HUDEP-2 (cell line): ENCODE data around the gene CPPED1.
"Not testable (repeated sequence)": the region's sequence is repeated elsewhere in the genome, so short reads cannot be mapped to it uniquely, and the experiment has no call there.

ENCODE experiments used
- DNase-seq, 76 experiments: peaks; one replicate each; lab custom pipeline; 2025; ENCODE audit not compliant: unreplicated experiment in 76 of 76; lab: John Stamatoyannopoulos, UW

CPPED1 gene

GRCh38 chr16:12771341-12771798, 32.3 kb downstream of the CPPED1 start:
- no peak for DNase-seq

GRCh38 chr16:12769525-12769924, 34.2 kb downstream of the CPPED1 start:
- DNase-seq, result no peak

GRCh38 chr16:12767897-12768296, 35.8 kb downstream of the CPPED1 start:
- peak in 1 of 76 experiments; percentile 3 for DNase-seq

- no peak for DNase-seq
These were observed 36.8 kb downstream of the CPPED1 start for GRCh38 chr16:12766853-12767252.

GRCh38 chr16:12766208-12766607, 37.5 kb downstream of the CPPED1 start:
- not testable (repeated sequence) for DNase-seq

GRCh38 chr16:12764813-12765488, 38.7 kb downstream of the CPPED1 start:
- DNase-seq, result no peak

DNA sequence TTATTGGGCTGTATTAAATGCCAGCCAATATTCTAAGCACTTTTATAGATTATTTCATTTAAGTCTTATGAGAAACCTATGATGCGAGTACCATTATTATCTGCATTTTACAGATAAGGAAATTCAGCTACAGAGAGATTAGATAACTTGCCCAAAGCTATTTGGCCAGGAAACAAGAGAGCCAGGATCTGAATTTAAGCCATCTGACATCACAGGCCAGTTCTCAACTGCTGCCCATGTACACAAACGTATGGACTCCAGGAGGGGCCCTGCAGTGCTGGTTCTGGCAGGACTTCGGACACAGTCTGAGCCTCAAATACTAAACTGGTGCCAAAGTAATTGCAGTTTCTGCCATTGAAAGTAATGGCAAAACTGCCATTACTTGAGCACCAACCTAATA, 40.2 kb downstream of the CPPED1 start:
- peak in 41 of 76 experiments; percentile 2 to 72 (median 33) for DNase-seq

DNA sequence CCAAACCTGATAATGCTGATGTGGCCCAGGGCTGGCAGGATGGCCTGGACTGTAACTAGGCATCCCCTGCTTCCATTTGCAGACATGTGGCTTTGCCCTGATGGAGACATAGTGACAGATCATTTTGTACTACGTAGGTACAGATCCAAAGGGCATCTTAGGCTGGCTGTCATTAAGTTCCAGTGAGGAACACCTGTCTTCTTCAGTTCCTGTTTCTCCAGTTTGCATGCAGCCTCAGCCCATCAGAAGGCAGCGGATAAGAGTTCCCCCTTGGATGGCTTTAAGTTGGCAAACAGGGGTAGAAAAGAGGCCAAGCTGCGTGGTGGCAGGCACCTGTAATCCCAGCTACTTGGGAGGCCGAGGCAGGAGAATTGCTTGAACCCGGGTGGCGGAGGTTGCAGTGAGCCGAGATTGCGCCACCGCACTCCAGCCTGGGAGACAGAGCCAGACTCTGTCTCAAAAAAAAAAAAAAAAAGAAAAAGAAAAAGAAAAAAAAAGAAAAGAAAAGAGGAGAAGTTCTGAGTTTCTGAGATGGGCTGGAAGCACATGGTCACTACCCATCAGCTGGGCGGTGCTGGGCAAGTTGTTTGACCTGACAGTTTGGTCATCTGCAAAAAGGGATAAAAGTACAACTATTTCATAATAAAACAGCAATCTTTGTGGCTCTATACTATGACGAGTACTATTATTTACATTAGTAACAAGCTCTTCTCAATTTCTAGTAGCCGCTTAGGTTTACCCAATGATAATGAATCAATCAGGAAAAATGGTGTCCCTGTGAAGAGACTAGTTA, 42.7 kb downstream of the CPPED1 start:
- no peak for DNase-seq

DNA sequence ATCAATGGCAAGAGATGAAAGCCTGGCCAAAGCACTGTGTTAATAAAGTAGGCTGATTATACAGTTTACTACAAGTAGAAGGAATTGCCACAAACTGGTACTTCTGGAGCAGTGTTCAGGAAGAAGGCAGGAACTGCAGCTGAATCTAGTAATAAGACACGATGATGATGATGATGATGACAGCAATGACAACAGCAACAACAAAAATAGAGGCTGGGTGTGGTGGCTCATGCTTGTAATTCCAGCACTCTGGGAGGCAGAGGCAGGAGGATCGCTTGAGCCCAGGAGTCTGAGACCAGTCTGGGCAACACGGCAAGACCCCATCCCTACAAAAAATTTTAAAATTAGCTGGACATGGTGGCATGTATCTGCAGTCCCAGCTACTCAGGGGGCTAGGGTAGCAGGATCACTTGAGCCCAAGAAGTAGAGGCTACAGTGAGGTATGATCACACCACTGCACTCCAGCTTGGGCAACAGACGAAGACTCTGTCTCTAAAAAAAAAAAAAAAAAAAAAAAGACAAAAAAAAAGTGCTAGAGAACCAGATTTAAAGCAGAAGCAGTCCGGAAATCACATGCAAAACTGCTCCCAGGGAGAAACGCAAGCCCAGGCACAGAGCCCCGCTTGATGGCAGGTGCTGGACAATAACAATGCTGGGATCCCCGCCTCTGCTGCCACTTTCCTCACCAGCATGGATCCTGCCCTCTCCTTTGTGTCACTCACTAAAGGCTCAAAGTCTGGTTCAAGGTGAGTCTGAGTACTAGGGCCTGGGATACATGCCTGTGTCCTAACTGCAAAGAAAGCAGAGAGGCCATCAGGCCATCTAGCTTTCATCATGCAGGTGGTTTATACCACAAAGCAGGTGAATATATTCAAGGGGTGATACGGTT, 44.8 kb downstream of the CPPED1 start:
- no peak for DNase-seq

DNA sequence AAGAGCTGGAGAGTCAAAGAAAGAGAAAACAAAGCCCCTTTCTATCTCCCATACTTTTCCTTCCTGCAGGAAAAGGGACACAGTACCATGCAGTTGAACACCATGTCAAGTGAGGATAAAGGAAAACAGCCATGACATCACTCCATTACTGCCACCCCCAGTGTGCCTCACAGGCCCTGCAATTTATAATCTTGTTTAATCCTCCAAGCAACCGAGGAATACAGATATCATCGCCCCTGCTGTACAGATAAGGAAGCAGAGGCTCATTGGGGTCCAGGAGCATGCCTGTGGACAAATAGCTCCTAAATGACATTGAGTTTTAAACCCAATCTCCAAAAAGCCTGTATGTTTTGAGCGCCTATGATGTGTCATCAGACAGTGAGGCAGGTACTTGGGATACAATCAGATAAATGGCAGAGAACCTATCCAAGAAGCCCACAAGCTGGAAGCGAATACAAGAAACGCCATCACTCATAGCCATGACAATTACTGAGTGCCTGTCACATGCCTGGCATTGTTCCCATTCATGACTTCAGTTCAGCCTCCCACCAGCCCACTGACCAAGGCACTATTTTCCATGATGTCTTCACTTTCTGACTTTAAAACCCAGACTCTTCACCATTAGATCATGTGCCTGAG, 45.5 kb downstream of the CPPED1 start:
- peak in 54 of 76 experiments; percentile 2 to 83 (median 41) for DNase-seq

DNA sequence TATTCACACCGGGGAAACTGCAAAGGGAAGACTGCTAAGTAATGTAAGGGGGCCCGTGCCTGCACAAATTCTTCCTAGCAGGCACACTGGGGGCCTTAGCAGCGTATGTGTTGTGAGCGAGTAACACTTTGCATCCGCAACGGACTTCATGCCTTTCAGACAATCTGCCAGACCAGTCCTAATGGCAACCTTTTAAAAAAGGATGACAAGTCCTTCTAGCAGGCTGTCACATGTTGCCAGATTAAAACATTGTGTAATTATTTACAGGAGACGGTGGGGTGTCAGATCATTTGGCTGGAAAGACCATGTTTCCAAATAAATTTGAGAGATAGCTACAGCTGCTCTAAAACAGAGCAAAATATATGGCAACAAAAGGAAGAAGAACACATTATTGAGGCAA, 46.1 kb downstream of the CPPED1 start:
- no peak for DNase-seq

DNA sequence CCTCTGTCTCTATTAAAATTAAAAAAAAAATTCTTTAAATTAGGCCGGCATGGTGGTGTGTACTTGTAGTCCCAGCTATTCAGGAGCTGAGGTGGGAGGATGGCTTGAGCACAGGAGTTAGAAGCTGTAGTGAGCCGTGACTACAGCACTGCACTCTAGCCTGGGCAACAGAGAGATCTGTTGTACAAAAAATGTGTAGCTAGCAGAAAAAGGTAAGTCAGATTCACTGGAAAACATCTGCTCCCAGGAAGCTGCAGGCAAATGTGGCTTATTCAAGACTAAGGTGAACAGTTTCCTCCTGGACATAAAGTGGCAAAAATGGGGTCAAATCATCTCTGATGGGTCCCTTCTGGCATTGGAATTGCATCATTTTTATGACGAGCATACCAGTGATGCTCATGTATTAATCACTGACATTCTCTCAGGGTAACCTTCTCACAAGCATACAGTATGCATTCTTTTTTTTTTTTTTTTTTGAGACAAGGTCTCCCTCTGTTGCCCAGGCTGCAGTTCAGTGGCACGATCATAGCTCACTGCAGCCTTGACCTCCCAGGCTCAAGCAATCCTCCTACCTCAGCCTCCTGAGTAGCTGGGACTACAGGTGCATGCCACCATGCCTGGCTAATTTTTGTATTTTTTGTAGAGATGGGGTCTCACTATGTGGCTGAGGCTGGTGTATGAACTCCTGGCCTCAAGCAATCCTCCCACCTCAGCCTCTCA, 48.7 kb downstream of the CPPED1 start:
- no peak for DNase-seq

GRCh38 chr16:12753203-12754023, 50.3 kb downstream of the CPPED1 start:
- no peak for DNase-seq

- DNase-seq, result peak in 8 of 76 experiments; percentile 6 to 38 (median 14)
These were observed 51.5 kb downstream of the CPPED1 start for GRCh38 chr16:12752159-12752558.

- no peak for DNase-seq
These were observed 53.2 kb downstream of the CPPED1 start for GRCh38 chr16:12750554-12750918.

DNA sequence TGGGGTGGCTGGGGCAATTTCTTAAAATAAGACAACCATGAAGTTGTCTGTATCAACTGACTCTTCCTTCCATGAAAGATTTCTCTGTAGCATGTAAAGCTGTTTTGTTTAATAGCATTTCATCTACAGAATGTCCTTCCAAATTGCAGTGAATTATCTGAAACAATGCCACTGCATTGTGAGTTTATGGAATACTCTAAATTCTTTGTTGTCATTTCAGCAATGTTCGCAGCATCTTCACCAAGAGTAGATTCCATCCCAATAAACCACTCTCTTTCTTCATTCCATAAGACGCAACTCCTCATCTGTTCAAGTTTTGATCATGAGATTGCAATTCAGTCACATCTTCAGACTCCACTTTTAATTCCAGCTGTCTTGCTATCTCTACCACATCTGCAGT, 54.6 kb downstream of the CPPED1 start:
- no peak for DNase-seq

GRCh38 chr16:12747827-12748226, 55.9 kb downstream of the CPPED1 start:
- DNase-seq, result no peak

- DNase-seq, result no peak
These were observed 56.4 kb downstream of the CPPED1 start for GRCh38 chr16:12747261-12747660.

DNA sequence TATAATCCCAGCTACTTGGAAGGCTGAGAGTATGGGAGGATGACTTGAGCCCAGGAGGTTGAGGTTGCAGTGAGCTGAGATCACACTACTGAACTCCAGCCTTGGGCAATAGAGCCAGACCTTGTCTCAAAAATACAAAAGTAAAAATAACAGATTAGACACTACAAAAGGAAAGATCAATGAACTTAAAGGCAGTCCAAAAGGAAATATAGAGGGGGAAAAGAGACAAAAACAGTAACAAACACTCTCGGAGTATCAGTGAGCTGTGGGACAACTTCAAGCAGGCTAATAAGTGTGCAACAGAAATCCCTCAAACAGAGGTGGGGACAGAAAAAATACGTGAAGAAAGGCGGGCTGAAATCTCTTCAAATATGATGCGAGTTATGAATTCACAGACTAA, 58.8 kb downstream of the CPPED1 start:
- DNase-seq, result no peak
